HFF-Myc (cell line): ENCODE results near the gene UGT2B17.
"Not testable (repeated sequence)": the region's sequence is repeated elsewhere in the genome, so short reads cannot be mapped to it uniquely, and the experiment has no call there.

Experiments used
- DNase-seq: peaks from one replicate; pipeline ENCODE4 v3.0.0-alpha.2; 2011; ENCODE audit warnings: low read depth; ENCODE audit errors: extremely low read depth
- H3K4me3 ChIP-seq: replicated peaks from 2 replicates; pipeline ENCODE4 v1.5.1; 2011; ENCODE audit warnings: low read depth, mild to moderate bottlenecking, control low read depth, low read length
- TF ChIP-seq, protein P1 (sequence below): IDR thresholded peaks from 2 replicates; pipeline ENCODE4 v1.5.1; 2012; ENCODE audit warnings: mild to moderate bottlenecking, low read depth, low read length, control low read depth; ENCODE audit errors: missing control alignments

UGT2B17 gene

DNA sequence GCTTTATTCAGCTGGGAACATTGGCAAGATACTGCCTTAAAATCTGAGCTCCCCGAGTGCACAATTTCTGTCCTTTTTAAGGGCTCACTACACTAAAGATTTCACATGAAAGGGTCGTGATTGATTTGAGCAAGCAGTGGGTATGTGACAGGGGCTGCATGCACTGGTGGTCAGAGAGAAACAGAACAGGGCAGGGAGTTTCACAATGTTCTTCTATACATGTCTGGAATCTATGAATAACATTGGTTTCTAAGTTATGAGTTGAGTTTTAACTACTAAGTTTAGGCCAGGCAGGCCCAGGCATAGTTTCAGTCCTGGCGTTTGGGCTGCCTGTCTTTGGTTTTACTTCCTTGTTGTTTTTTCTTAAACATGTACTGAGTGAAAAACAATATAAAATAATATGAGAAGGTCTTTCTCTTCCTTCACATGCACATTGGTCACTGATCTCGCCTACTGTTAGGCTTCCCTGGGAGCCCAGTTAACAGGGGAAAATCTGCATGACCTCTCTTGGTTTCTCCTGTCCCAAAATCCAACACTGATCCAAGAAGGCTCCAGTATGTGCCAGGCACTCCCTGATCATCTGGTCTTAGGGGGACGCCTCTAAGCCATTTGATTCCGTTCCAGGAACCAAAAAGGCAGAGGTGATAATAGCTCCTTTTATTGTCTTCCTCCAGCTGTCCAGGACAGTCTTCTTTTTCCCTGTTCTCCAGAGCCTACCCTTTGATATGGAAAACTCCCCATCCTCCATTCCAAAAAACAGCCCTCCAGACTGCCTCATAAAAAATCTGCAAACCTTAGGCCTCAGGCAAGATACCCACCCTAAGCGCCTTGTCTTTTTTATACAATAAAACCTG is at the start of gene UGT2B17:
Gene UGT2B17 (minus strand): TSS at position 51 of the 854 bp plus-strand sequence. CDS start 7,838 bp downstream, outside the sequence.
- no peak within 1 kb of the TSS for H3K4me3 ChIP-seq
- DNase-seq = no peak
- TF ChIP-seq, protein P1, sequence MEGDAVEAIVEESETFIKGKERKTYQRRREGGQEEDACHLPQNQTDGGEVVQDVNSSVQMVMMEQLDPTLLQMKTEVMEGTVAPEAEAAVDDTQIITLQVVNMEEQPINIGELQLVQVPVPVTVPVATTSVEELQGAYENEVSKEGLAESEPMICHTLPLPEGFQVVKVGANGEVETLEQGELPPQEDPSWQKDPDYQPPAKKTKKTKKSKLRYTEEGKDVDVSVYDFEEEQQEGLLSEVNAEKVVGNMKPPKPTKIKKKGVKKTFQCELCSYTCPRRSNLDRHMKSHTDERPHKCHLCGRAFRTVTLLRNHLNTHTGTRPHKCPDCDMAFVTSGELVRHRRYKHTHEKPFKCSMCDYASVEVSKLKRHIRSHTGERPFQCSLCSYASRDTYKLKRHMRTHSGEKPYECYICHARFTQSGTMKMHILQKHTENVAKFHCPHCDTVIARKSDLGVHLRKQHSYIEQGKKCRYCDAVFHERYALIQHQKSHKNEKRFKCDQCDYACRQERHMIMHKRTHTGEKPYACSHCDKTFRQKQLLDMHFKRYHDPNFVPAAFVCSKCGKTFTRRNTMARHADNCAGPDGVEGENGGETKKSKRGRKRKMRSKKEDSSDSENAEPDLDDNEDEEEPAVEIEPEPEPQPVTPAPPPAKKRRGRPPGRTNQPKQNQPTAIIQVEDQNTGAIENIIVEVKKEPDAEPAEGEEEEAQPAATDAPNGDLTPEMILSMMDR = no peak

DNA sequence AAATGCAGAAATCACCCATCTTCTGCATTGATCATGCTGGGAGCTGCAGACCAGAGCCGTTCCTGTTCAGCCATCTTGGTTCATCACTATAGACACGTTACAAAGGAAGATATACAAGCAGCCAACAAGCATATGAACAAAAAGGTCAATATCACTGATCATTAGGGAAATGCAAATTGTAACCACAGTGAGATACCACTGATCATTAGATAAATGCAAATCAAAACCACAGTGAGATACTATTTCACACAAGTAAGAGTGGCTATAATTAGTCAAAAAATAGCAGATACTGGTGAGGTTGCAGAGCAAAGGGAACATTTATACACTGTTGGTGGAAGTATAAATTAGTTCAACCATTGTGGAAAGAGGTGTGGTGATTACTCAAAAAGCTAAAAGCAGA is 46.6 kb upstream of the UGT2B17 start:
- not testable (repeated sequence) for DNase-seq, H3K4me3 ChIP-seq

DNA sequence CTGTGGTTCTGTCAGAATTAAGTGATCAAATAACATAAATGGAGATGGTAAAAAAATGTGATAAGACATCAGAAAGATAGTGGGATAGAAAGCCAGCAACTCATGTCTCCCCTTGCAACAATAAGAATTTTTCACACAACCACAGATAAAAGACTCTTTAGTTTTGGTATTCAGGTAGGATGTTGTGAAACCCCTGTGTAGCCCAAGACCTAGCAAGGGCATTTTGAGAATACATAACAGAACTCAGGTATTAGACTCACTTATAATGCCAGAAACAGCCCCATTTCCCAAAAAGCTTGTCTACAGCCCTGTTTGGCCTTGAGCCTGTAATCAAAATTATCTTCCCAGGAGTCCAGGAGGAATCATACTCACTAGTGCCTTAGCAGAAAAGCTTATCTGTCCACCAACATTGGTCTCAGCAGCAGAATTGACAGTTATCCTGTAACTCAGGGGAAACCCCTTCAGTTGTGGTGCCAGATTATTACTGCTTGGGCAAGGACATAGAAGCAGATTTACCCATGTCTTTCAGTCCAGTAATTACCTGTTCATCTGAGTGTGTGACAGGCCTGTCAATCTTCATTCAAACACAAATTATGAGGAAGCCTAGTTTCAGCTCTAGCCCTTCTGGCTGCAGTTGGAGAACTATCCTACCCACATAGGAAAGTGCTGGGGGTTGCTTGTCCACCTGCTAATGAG is 41.0 kb upstream of the UGT2B17 start:
- no peak for DNase-seq
- H3K4me3 ChIP-seq = no peak overlapping the region
- TF ChIP-seq, protein P1 = no peak

DNA sequence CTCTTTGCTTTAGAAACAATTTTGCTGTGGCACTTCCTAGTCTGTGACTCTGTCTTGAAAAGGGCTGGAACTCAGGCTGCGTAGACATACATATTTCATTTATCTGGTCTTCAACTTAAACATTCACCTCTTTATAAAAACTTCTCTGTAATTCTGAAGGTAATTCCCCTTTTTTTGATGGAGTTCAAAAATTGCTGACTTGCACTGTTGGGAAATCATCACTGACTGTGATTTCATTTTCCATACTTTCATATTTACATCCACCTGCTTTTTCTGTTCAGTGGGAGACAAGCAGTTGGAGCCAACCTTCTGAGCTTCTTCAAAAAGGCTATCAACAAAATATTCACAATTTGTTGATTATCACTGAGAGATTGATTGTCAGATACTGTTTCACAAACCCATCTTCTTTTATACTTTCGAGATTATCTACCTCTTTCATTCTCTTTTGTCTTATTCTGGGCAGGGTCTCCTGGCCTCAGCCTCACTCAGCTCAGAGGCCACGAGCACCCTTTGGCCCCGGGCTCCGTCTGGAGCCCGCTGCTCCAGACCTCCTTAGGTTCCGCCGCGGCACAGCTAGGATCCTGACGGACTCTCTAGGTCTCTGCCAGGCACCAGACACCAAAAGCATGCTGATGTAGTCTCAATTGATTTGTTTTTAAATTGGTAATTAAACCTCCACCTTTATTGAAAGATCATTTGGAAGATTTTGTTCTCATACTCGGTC is 39.7 kb upstream of the UGT2B17 start:
- DNase-seq = no peak
- no peak overlapping the region for H3K4me3 ChIP-seq
- TF ChIP-seq, protein P1 = no peak

DNA sequence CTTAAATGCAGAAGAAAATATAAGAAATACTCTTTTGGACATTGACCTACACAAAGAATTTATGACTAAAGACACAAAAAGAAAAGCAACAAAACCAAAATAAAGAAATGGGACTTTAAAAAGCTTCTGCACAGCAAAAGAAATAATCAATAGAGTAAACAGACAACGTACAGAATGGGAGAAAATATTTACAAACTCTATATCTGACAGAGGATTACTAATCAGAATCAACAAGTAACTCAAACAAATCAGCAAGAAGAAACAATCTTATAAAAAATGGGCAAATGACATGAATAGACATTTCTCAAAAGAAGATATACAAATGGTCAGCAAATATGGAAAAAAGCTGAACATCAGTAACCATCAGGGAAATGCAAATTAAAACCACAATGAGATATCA is 37.6 kb upstream of the UGT2B17 start:
- TF ChIP-seq, protein P1 = no peak
- H3K4me3 ChIP-seq = no peak overlapping the region

DNA sequence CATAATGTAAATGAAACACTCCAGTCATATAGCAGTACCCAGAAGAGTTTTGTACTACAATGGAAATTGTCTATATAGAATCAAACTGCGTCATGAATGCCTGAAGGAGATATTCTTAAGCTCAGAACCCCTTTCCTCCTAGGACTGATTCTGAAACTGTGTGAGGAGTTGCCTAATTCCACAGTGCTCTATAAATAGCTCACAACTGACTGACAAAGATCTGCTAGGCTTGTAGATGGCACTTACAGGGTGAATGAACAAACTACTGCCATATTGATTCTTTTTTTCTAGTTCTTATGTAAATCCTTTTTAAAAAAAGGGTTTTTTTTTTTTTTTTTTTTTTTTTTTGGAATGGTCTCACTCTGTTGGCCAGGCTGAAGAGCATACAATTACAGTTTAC is 30.1 kb upstream of the UGT2B17 start:
- TF ChIP-seq, protein P1 = no peak
- no peak for DNase-seq
- H3K4me3 ChIP-seq = no peak overlapping the region

More for the DNA sequence above, 37.6 kb upstream of the UGT2B17 start:
- no peak for DNase-seq

DNA sequence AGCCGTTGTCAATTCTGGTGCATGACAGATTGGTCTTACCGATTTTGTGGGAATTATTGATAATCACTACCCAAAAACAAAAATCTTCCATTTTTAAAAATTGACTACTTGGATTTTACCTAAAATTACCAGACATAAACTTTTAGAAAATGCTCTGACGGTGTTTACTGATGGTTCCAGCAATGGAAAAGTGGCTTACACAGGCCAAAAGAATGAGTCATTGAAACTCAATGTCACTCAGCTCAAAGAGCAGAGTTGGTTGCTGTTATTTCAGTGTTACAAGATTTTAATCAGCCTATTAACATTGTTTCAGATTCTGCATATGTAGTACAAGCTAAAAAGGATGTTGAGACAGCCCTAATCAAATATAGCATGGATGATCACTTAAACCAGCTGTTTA is 23.0 kb upstream of the UGT2B17 start:
- H3K4me3 ChIP-seq = no peak overlapping the region

More for the DNA sequence above, 23.0 kb upstream of the UGT2B17 start:
- TF ChIP-seq, protein P1 = no peak
- no peak for DNase-seq
